T-helper 22 cell (primary cell): ENCODE data around the gene CD44.

Source experiments
- DNase-seq: peaks from one replicate; pipeline ENCODE4 v3.0.0-alpha.2; 2020; ENCODE audit warnings: low read depth

CD44 gene

GRCh38 chr11:35261197-35261596 lies 122.2 kb downstream of the CD44 start:
- DNase-seq, result no peak

GRCh38 chr11:35262056-35262455 lies 123.1 kb downstream of the CD44 start:
- DNase-seq, result no peak

- no peak for DNase-seq
Observed at GRCh38 chr11:35262735-35263134, 123.8 kb downstream of the CD44 start.

- no peak for DNase-seq
Observed at GRCh38 chr11:35265755-35266454, 126.9 kb downstream of the CD44 start.

GRCh38 chr11:35267504-35267903 lies 128.5 kb downstream of the CD44 start:
- DNase-seq, result no peak

- DNase-seq, result no peak
Observed at GRCh38 chr11:35270342-35270741, 131.4 kb downstream of the CD44 start.

GRCh38 chr11:35271031-35271430 lies 132.1 kb downstream of the CD44 start:
- DNase-seq, result no peak

GRCh38 chr11:35272391-35272902 lies 133.5 kb downstream of the CD44 start:
- DNase-seq, result no peak

- DNase-seq, result no peak
Observed at GRCh38 chr11:35274909-35275785, 136.2 kb downstream of the CD44 start.

GRCh38 chr11:35275786-35276170 lies 136.8 kb downstream of the CD44 start:
- DNase-seq, result no peak

GRCh38 chr11:35276396-35277145 lies 137.6 kb downstream of the CD44 start:
- DNase-seq, result no peak

- DNase-seq, result no peak
Observed at GRCh38 chr11:35277827-35278226, 138.9 kb downstream of the CD44 start.

- DNase-seq, result no peak
Observed at GRCh38 chr11:35280727-35281126, 141.8 kb downstream of the CD44 start.

- DNase-seq, result no peak
Observed at GRCh38 chr11:35281169-35281688, 142.3 kb downstream of the CD44 start.
